ENCODE measurements around the gene SLC25A12. TPM values are rescaled to one million over a fixed set of nuclear protein-coding genes. Genes with fewer than 3 reads are reported as not detected.

SLC25A12 gene
- total and polyA plus RNA-seq, 2 of the 13 experiments (the other 11 are each of a cell fraction or from before 2014, with no cell fraction given) = 8.1 to 15.9 TPM

DNA sequence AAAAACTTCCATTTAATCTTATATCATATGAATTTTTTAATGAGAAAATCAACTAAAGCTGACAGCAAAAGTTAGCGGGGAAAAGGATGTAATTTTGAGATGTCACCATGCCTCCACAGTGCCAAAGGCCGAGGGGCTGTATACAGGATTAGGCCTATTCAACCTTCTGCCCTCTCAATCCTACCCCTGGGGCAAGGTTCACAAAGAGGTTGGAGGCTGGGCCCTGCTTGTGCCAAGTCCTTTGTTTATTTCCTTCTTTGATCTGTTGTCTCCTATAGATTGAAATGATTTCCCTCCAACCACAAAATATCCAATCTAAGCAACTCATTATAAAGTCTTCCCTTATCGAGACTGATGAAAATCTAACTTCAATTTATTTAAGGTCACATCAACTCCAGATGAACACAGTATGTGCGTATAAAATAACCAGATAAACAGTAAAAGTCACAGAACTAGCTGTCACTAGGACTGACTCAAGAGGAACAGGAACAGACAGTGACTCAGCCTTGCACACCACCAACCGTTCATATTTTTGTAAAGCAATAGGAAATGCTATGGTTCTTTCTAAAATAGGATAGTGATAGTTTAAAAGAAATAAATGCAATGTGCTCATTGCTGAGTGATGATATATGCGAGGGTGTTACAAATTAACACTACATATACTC lies 95.8 kb downstream of the SLC25A12 start (continued):
- TF ChIP-seq NFYC (CRISPR knock-in tag; IDR thresholded peaks at IDR 0.05) = no peak
- 0 out of 2 replicates have a peak, but pooled peaks have one; percentile 34 for TF ChIP-seq ERF (CRISPR knock-in tag; IDR thresholded peaks at IDR 0.05)
- 0 out of 2 replicates have a peak, but pooled peaks have one; percentile 49 for TF ChIP-seq HNRNPL (IDR thresholded peaks at IDR 0.05; ENCODE audit: low read depth, low read length)
- peak in 1 of 2 experiments; percentile 79; a peak in 2 of 4 replicates for TF ChIP-seq EP300 (IDR thresholded peaks at IDR 0.05; ENCODE audit: low read depth in 2 of 2, low read length in 2 of 2)
- no peak for TF ChIP-seq EP300 (CRISPR knock-in tag; IDR thresholded peaks at IDR 0.05; ENCODE audit: borderline replicate concordance)
- no peak for TF ChIP-seq KLF6 (CRISPR knock-in tag; IDR thresholded peaks at IDR 0.05)
- TF ChIP-seq HDAC2 (CRISPR knock-in tag; IDR thresholded peaks at IDR 0.05) = peak; percentile 63; the same call in 1 of the 2 replicates
- no peak for TF ChIP-seq ZNF547 (CRISPR knock-in tag; IDR thresholded peaks at IDR 0.05)
- peak; percentile 35 for TF ChIP-seq FOSL2 (CRISPR knock-in tag; IDR thresholded peaks at IDR 0.05)
- peak; percentile 72; the same call in 1 of the 2 replicates for TF ChIP-seq PITX1 (CRISPR knock-in tag; IDR thresholded peaks at IDR 0.05)
- TF ChIP-seq ZSCAN25 (CRISPR knock-in tag; IDR thresholded peaks at IDR 0.05) = no peak
- TF ChIP-seq SOX5 (CRISPR knock-in tag; IDR thresholded peaks at IDR 0.05; ENCODE audit: borderline replicate concordance) = peak; percentile 72; the same call in 1 of the 2 replicates
- TF ChIP-seq, protein P1, sequence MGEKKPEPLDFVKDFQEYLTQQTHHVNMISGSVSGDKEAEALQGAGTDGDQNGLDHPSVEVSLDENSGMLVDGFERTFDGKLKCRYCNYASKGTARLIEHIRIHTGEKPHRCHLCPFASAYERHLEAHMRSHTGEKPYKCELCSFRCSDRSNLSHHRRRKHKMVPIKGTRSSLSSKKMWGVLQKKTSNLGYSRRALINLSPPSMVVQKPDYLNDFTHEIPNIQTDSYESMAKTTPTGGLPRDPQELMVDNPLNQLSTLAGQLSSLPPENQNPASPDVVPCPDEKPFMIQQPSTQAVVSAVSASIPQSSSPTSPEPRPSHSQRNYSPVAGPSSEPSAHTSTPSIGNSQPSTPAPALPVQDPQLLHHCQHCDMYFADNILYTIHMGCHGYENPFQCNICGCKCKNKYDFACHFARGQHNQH (CRISPR knock-in tag; IDR thresholded peaks at IDR 0.05) = 0 out of 2 replicates have a peak, but pooled peaks have one; percentile 53
- TF ChIP-seq PPARG (CRISPR knock-in tag; conservative IDR thresholded peaks at IDR 0.05) = 0 out of 2 replicates have a peak, but pooled peaks have one; percentile 19
- TF ChIP-seq NR2F1 (CRISPR knock-in tag; IDR thresholded peaks at IDR 0.05) = peak; percentile 38 to 80; a peak in 2 of 4 replicates
- no peak for TF ChIP-seq TARDBP (CRISPR knock-in tag; IDR thresholded peaks at IDR 0.05)
- TF ChIP-seq, protein P2, sequence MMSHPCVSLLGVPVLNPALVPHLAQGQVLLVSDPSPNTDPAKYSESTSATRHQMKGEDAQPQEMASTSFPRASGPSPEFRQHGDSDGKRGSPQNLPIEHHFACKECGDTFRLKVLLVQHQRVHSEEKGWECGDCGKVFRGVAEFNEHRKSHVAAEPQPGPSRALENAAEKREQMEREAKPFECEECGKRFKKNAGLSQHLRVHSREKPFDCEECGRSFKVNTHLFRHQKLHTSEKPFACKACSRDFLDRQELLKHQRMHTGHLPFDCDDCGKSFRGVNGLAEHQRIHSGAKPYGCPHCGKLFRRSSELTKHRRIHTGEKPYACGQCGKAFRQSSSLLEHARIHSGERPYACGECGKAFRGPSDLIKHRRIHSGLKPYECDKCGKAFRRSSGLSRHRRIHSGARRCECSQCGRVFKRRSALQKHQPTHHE (CRISPR knock-in tag; IDR thresholded peaks at IDR 0.05; ENCODE audit: borderline replicate concordance) = no peak
- TF ChIP-seq ZEB1 (IDR thresholded peaks at IDR 0.05; ENCODE audit: insufficient replicate concordance, low read depth) = no peak
- TF ChIP-seq KDM6A (CRISPR knock-in tag; IDR thresholded peaks at IDR 0.05; ENCODE audit: low read depth) = peak; percentile 51
- peak; percentile 69 for TF ChIP-seq NR2F6 (IDR thresholded peaks at IDR 0.05)
- peak; percentile 77 for TF ChIP-seq NR2F6 (CRISPR knock-in tag; IDR thresholded peaks at IDR 0.05)
- TF ChIP-seq ZFP37 (CRISPR knock-in tag; IDR thresholded peaks at IDR 0.05; ENCODE audit: borderline replicate concordance) = no peak
- TF ChIP-seq RNF2 (conservative IDR thresholded peaks at IDR 0.05; ENCODE audit: low read depth) = no peak
- TF ChIP-seq ZNF510 (CRISPR knock-in tag; IDR thresholded peaks at IDR 0.05; ENCODE audit: low read depth) = no peak
- TF ChIP-seq RCOR2 (CRISPR knock-in tag; IDR thresholded peaks at IDR 0.05) = peak; percentile 54; the same call in 1 of the 2 replicates
- no peak for TF ChIP-seq ZNF883 (CRISPR knock-in tag; IDR thresholded peaks at IDR 0.05; ENCODE audit: not compliant biosample characterization)
- peak; percentile 36; the same call in 1 of the 2 replicates for TF ChIP-seq FOXK1 (CRISPR knock-in tag; IDR thresholded peaks at IDR 0.05; ENCODE audit: borderline replicate concordance, low read depth)
- TF ChIP-seq, protein P3, sequence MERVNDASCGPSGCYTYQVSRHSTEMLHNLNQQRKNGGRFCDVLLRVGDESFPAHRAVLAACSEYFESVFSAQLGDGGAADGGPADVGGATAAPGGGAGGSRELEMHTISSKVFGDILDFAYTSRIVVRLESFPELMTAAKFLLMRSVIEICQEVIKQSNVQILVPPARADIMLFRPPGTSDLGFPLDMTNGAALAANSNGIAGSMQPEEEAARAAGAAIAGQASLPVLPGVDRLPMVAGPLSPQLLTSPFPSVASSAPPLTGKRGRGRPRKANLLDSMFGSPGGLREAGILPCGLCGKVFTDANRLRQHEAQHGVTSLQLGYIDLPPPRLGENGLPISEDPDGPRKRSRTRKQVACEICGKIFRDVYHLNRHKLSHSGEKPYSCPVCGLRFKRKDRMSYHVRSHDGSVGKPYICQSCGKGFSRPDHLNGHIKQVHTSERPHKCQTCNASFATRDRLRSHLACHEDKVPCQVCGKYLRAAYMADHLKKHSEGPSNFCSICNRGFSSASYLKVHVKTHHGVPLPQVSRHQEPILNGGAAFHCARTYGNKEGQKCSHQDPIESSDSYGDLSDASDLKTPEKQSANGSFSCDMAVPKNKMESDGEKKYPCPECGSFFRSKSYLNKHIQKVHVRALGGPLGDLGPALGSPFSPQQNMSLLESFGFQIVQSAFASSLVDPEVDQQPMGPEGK (CRISPR knock-in tag; IDR thresholded peaks at IDR 0.05) = 0 out of 2 replicates have a peak, but pooled peaks have one; percentile 39
